Keratinocyte (primary cell): ENCODE measurements around the gene NHERF2.

Experiments used
- CTCF ChIP-seq, 3 experiments: IDR thresholded peaks in 1 of 3; conservative IDR thresholded peaks in 1 of 3; optimal IDR thresholded peaks in 1 of 3; 2 replicates in 2 of 3; 3 replicates in 1 of 3; pipeline versions ENCODE3 to v1.5.1; 2011; ENCODE audit warnings: low read length in 3 of 3, mild to moderate bottlenecking in 3 of 3, moderate library complexity in 2 of 3, control low read depth in 1 of 3, inconsistent platforms in 1 of 3; ENCODE audit not compliant: insufficient read depth in 2 of 3; ENCODE audit errors: extremely low read depth in 1 of 3
- EZH2 ChIP-seq: IDR thresholded peaks from one replicate; pipeline ENCODE4 v1.6.1; 2012; ENCODE audit warnings: inconsistent platforms, mild to moderate bottlenecking, low read length, moderate library complexity

GRCh38 chr16:2030036-2030435 lies 3.3 kb downstream of the NHERF2 start:
- TF ChIP-seq CTCF (optimal IDR thresholded peaks at IDR 0.05 in 1 of 3, IDR thresholded peaks at IDR 0.05 in 1 of 3, conservative IDR thresholded peaks at IDR 0.05 in 1 of 3; ENCODE audit: extremely low read depth in 1 of 3, insufficient read depth in 2 of 3, low read length in 3 of 3) (no peak), EZH2 (no peak)
